ENCODE data around the gene TRIM41.

The TRIM41 gene

DNA sequence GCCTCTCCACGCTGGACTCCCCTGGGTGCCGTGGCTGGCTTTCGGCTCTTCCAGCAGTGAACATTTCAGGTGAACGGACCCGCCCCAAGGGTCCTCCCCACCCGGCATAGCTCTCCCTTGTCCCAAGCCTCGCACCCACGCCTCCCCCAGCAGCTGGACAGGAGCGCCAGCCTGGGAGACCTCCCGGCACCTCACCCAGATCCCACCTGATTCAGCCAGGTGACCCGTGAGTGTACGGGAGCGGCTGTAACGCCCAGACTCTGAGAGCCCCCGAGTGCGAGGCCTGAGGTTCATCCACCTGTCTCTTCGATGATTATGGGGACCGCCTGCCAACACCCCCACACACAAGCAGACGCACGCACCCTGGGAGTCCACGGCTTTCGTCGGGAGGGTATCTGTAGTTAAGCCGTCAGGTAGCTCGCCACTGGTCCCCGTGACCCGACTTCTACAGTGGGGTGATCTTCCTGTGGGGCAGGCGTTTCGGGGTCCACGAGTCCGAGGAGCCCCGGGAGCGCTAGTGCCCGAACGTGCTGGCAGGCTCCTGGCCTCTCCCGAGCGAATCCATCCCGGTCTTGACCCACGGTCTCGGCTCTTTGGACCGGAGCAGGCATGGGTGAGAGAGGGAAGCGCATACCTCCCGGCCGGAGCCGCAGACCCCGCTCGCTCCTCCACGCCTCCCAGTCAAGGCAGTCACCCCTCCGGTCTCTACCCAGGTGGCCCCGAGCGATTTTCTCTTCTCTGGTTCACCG, 32.9 kb upstream of the TRIM41 start:
- no peak for TF ChIP-seq EZH2 (IDR thresholded peaks at IDR 0.05; ENCODE audit: borderline replicate concordance, low read length)
- TF ChIP-seq CTCF (IDR thresholded peaks at IDR 0.05; ENCODE audit: low read length), result no peak
- H3K4me3 ChIP-seq (ENCODE audit: low read depth, low read length, poor library complexity, severe bottlenecking), result peak overlapping the region; percentile 79
- no peaks in the 10 kb centered on the region for H3K9me2 ChIP-seq (ENCODE audit: low read depth, low read length)
- H3K4me1 ChIP-seq (ENCODE audit: insufficient read depth, low read length, severe bottlenecking), result peaks cover 21% of the 10 kb centered on the region
- no peaks in the 10 kb centered on the region for H3K27me3 ChIP-seq (ENCODE audit: insufficient read depth, low read length)
- no peaks in the 10 kb centered on the region for H3K36me3 ChIP-seq (ENCODE audit: insufficient read depth, low read length)
- H3K4me2 ChIP-seq (ENCODE audit: low read length), result peak overlapping the region; percentile 83
- no peaks in the 10 kb centered on the region for H3K79me2 ChIP-seq (ENCODE audit: insufficient read depth, low read length)
- no peak overlapping the region for H2AFZ ChIP-seq (ENCODE audit: low read length)
- no peaks in the 10 kb centered on the region for H3K9me3 ChIP-seq (ENCODE audit: low read length)
- H4K20me1 ChIP-seq (ENCODE audit: insufficient read depth, low read length), result no peaks in the 10 kb centered on the region
- H3F3A ChIP-seq (ENCODE audit: insufficient read depth, low read length), result peaks cover 10% of the 10 kb centered on the region; the same call in 1 of the 2 replicates
- peak overlapping the region; percentile 84 for H3K27ac ChIP-seq (ENCODE audit: low read depth, low read length, poor library complexity, severe bottlenecking)
- peak overlapping the region; percentile 81 for H3K9ac ChIP-seq (ENCODE audit: low read length)

GRCh38 chr5:181190711-181191525, 32.2 kb upstream of the TRIM41 start:
- Histone ChIP-seq H3K27me3 (ENCODE audit: insufficient read depth, low read length) (no peaks in the 10 kb centered on the region), H3K9me2 (ENCODE audit: low read depth, low read length) (no peaks in the 10 kb centered on the region), H3K4me2 (ENCODE audit: low read length) (peak overlapping the region; percentile 83), H3F3A (ENCODE audit: insufficient read depth, low read length) (peaks cover 10% of the 10 kb centered on the region; the same call in 1 of the 2 replicates), H3K4me1 (ENCODE audit: insufficient read depth, low read length, severe bottlenecking) (peaks cover 20% of the 10 kb centered on the region), H2AFZ (ENCODE audit: low read length) (0 out of 2 replicates have a peak overlapping the region, but pooled peaks have one; percentile 4), H3K4me3 (ENCODE audit: low read depth, low read length, poor library complexity, severe bottlenecking) (peak overlapping the region; percentile 79), H3K9ac (ENCODE audit: low read length) (peak overlapping the region; percentile 81), H4K20me1 (ENCODE audit: insufficient read depth, low read length) (no peaks in the 10 kb centered on the region), H3K9me3 (ENCODE audit: low read length) (no peaks in the 10 kb centered on the region), H3K27ac (ENCODE audit: low read depth, low read length, poor library complexity, severe bottlenecking) (peak overlapping the region; percentile 84), H3K79me2 (ENCODE audit: insufficient read depth, low read length) (no peaks in the 10 kb centered on the region), H3K36me3 (ENCODE audit: insufficient read depth, low read length) (no peaks in the 10 kb centered on the region)
- TF ChIP-seq EZH2 (IDR thresholded peaks at IDR 0.05; ENCODE audit: borderline replicate concordance, low read length) (no peak), CTCF (IDR thresholded peaks at IDR 0.05; ENCODE audit: low read length) (peak; percentile 64)

- H3K9me3 ChIP-seq (ENCODE audit: low read length), result no peaks in the 10 kb centered on the region
- TF ChIP-seq EZH2 (IDR thresholded peaks at IDR 0.05; ENCODE audit: borderline replicate concordance, low read length) (no peak), CTCF (IDR thresholded peaks at IDR 0.05; ENCODE audit: low read length) (no peak)
- no peaks in the 10 kb centered on the region for H3K27me3 ChIP-seq (ENCODE audit: insufficient read depth, low read length)
- H3K79me2 ChIP-seq (ENCODE audit: insufficient read depth, low read length), result no peaks in the 10 kb centered on the region
- H3K9ac ChIP-seq (ENCODE audit: low read length), result peak overlapping the region; percentile 92
- H3K36me3 ChIP-seq (ENCODE audit: insufficient read depth, low read length), result no peaks in the 10 kb centered on the region
- H3K4me2 ChIP-seq (ENCODE audit: low read length), result peak overlapping the region; percentile 92
- H3K4me3 ChIP-seq (ENCODE audit: low read depth, low read length, poor library complexity, severe bottlenecking), result peak overlapping the region; percentile 79
- H3F3A ChIP-seq (ENCODE audit: insufficient read depth, low read length), result 0 out of 2 replicates have a peak, but pooled peaks cover 4% of the 10 kb centered on the region
- H3K27ac ChIP-seq (ENCODE audit: low read depth, low read length, poor library complexity, severe bottlenecking), result peak overlapping the region; percentile 84
- no peaks in the 10 kb centered on the region for H4K20me1 ChIP-seq (ENCODE audit: insufficient read depth, low read length)
- H2AFZ ChIP-seq (ENCODE audit: low read length), result no peak overlapping the region
- peaks cover 20% of the 10 kb centered on the region for H3K4me1 ChIP-seq (ENCODE audit: insufficient read depth, low read length, severe bottlenecking)
- H3K9me2 ChIP-seq (ENCODE audit: low read depth, low read length), result no peaks in the 10 kb centered on the region
Measured at GRCh38 chr5:181191526-181192336, 31.4 kb upstream of the TRIM41 start.

All from OCI-LY1 (cell line).